HEK293 (cell line): Measurements from ENCODE around the gene SYNJ1.

Source experiments
- CTCF ChIA-PET: fragments of 350-600 bp; formaldehyde crosslinking; extraction: SDS; loops from one replicate; lab custom pipeline; 2021; ENCODE audit warnings: antibody characterized with exemption; lab: Yijun Ruan, JAX
- POLR2A ChIA-PET: fragments of 300-600 bp; formaldehyde crosslinking; extraction: SDS; loops from one replicate; lab custom pipeline; 2020; ENCODE audit warnings: antibody characterized with exemption, inconsistent platforms; lab: Yijun Ruan, JAX
- H3K27ac ChIP-seq: fragments of 200-500 bp; sonication (Bioruptor generic); 2 replicates; pipeline ENCODE4 v1.5.1; 2014; ENCODE audit warnings: low read depth, low read length, control low read depth, inconsistent platforms; ENCODE audit errors: extremely low read depth
- H3K36me3 ChIP-seq, 2 experiments: fragments of 200-500 bp in 1 of 2; sonication (Bioruptor generic) in 1 of 2; 1 replicate in 1 of 2; 2 replicates in 1 of 2; pipeline ENCODE4 v1.5.1; 2014 to 2017; ENCODE audit warnings: inconsistent platforms in 2 of 2, low read length in 2 of 2; ENCODE audit not compliant: control insufficient read depth in 2 of 2, insufficient read depth in 1 of 2
- H3K4me1 ChIP-seq: fragments of 200-500 bp; sonication (Bioruptor generic); 2 replicates; pipeline ENCODE4 v1.5.1; 2014; ENCODE audit warnings: mild to moderate bottlenecking, low read length, inconsistent platforms; ENCODE audit not compliant: control insufficient read depth, insufficient read depth
- H3K4me3 ChIP-seq: 2 replicates; pipeline ENCODE4 v1.5.1; 2011; ENCODE audit warnings: low read depth, mild to moderate bottlenecking, control low read depth, low read length, moderate library complexity
- H3K9me3 ChIP-seq: fragments of 200-500 bp; sonication (Bioruptor generic); 2 replicates; pipeline ENCODE4 v1.5.1; 2014; ENCODE audit warnings: low read depth, low read length, inconsistent platforms; ENCODE audit not compliant: control insufficient read depth, insufficient read depth
- FEZF1 ChIP-seq: fragments of 450-650 bp; formaldehyde crosslinking; IDR thresholded peaks from 2 replicates; pipeline ENCODE4 v1.5.1; 2016; ENCODE audit warnings: missing biosample characterization, missing genetic modification characterization
- IKZF3 ChIP-seq: fragments of 450-650 bp; IDR thresholded peaks from 2 replicates; pipeline ENCODE4 v1.5.0; 2018; ENCODE audit warnings: missing biosample characterization, mild to moderate bottlenecking, missing genetic modification characterization, moderate library complexity
- KLF8 ChIP-seq: fragments of 450-650 bp; formaldehyde crosslinking; IDR thresholded peaks from 2 replicates; pipeline ENCODE4 v1.5.1; 2016; ENCODE audit warnings: missing biosample characterization, missing genetic modification characterization
- OSR2 ChIP-seq: fragments of 450-650 bp; formaldehyde crosslinking; IDR thresholded peaks from 2 replicates; pipeline ENCODE4 v1.5.1; 2016; ENCODE audit warnings: missing biosample characterization, missing genetic modification characterization
- SP7 ChIP-seq: fragments of 450-650 bp; formaldehyde crosslinking; IDR thresholded peaks from 2 replicates; pipeline ENCODE4 v1.5.1; 2016; ENCODE audit warnings: missing biosample characterization, missing genetic modification characterization
- ZBTB17 ChIP-seq: fragments of 450-650 bp; formaldehyde crosslinking; IDR thresholded peaks from 2 replicates; pipeline ENCODE4 v1.5.1; 2016; ENCODE audit warnings: missing biosample characterization, missing genetic modification characterization
- ZEB2 ChIP-seq: fragments of 450-650 bp; formaldehyde crosslinking; IDR thresholded peaks from 2 replicates; pipeline ENCODE4 v1.5.1; 2016; ENCODE audit warnings: missing biosample characterization, missing genetic modification characterization
- ZNF16 ChIP-seq: fragments of 450-650 bp; formaldehyde crosslinking; IDR thresholded peaks from 2 replicates; pipeline ENCODE4 v1.5.1; 2016; ENCODE audit warnings: low read depth, missing biosample characterization, missing genetic modification characterization
- ZNF2 ChIP-seq: fragments of 450-650 bp; formaldehyde crosslinking; IDR thresholded peaks from 2 replicates; pipeline ENCODE4 v1.5.1; 2016; ENCODE audit warnings: missing biosample characterization, missing genetic modification characterization
- ZNF23 ChIP-seq: fragments of 450-650 bp; formaldehyde crosslinking; IDR thresholded peaks from 2 replicates; pipeline ENCODE4 v1.5.1; 2016; ENCODE audit warnings: missing biosample characterization, missing genetic modification characterization, borderline replicate concordance
- ZNF292 ChIP-seq: fragments of 450-650 bp; formaldehyde crosslinking; IDR thresholded peaks from 2 replicates; pipeline ENCODE4 v1.5.1; 2016; ENCODE audit warnings: low read depth, missing biosample characterization, missing genetic modification characterization, borderline replicate concordance
- ZNF324 ChIP-seq: fragments of 450-650 bp; formaldehyde crosslinking; IDR thresholded peaks from 2 replicates; pipeline ENCODE4 v1.5.1; 2016; ENCODE audit warnings: missing biosample characterization, missing genetic modification characterization
- ZNF529 ChIP-seq: fragments of 450-650 bp; formaldehyde crosslinking; IDR thresholded peaks from 2 replicates; pipeline ENCODE4 v1.5.1; 2017; ENCODE audit warnings: missing genetic modification characterization, missing biosample characterization; ENCODE audit not compliant: insufficient replicate concordance
- ZNF558 ChIP-seq: fragments of 450-650 bp; formaldehyde crosslinking; IDR thresholded peaks from 2 replicates; pipeline ENCODE4 v1.5.1; 2016; ENCODE audit warnings: missing biosample characterization, missing genetic modification characterization
- ZNF600 ChIP-seq: fragments of 450-650 bp; formaldehyde crosslinking; IDR thresholded peaks from 2 replicates; pipeline ENCODE4 v1.5.1; 2016; ENCODE audit warnings: missing biosample characterization, missing genetic modification characterization
- ZNF629 ChIP-seq: fragments of 450-650 bp; formaldehyde crosslinking; IDR thresholded peaks from 2 replicates; pipeline ENCODE4 v1.5.1; 2017; ENCODE audit warnings: missing biosample characterization, missing genetic modification characterization
- ZNF654 ChIP-seq: fragments of 450-650 bp; formaldehyde crosslinking; IDR thresholded peaks from 2 replicates; pipeline ENCODE4 v1.5.1; 2016; ENCODE audit warnings: low read depth, missing biosample characterization, missing genetic modification characterization
- ZNF843 ChIP-seq: fragments of 450-650 bp; formaldehyde crosslinking; IDR thresholded peaks from 2 replicates; pipeline ENCODE4 v1.5.1; 2016; ENCODE audit warnings: missing biosample characterization, missing genetic modification characterization
- ZXDB ChIP-seq: fragments of 450-650 bp; formaldehyde crosslinking; IDR thresholded peaks from 2 replicates; pipeline ENCODE4 v1.5.1; 2016; ENCODE audit warnings: missing biosample characterization, missing genetic modification characterization
- TF ChIP-seq, protein P1 (sequence below): fragments of 450-650 bp; formaldehyde crosslinking; IDR thresholded peaks from 2 replicates; pipeline ENCODE4 v1.5.1; 2016; ENCODE audit warnings: missing biosample characterization, missing genetic modification characterization
- TF ChIP-seq, protein P2 (sequence below): fragments of 450-650 bp; formaldehyde crosslinking; IDR thresholded peaks from 2 replicates; pipeline ENCODE4 v1.5.1; 2016; ENCODE audit warnings: missing biosample characterization, missing genetic modification characterization, borderline replicate concordance
- TF ChIP-seq, protein P3 (sequence below): fragments of 450-650 bp; formaldehyde crosslinking; IDR thresholded peaks from 2 replicates; pipeline ENCODE4 v1.5.1; 2017; ENCODE audit warnings: missing biosample characterization, missing genetic modification characterization
- TF ChIP-seq, protein P4 (sequence below): fragments of 450-650 bp; formaldehyde crosslinking; IDR thresholded peaks from 2 replicates; pipeline ENCODE4 v1.5.1; 2017; ENCODE audit warnings: missing biosample characterization, missing genetic modification characterization

Gene SYNJ1

DNA sequence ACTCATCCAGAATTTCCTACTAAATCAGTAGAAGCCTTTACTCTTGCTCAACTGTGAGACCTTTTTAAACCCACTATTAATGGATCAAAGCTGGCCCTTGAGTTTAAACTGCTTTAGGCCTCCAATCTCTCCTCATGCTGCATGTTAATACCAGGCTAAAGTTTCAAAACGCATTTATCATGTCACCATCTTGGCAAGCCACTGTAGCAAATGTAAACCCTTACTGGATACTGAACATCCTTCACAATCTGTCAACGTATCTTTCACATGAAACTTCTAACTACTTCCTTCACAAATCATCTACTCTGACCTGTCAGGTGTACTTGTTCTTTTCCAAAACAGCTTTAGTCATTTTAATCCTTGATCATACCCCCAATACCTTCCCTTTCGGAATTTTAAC lies 40.7 kb upstream of the SYNJ1 start:
- Histone ChIP-seq H3K27ac (no peak overlapping the region), H3K36me3 (peaks cover 41 to 59% of the 10 kb centered on the region in 2 experiments), H3K9me3 (no peaks in the 10 kb centered on the region), H3K4me1 (peaks cover 8% of the 10 kb centered on the region), H3K4me3 (no peak overlapping the region)
- ChIA-PET POLR2A (no interaction called here), CTCF (no interaction called here)
- TF ChIP-seq ZNF529 = peak; percentile 44
- TF ChIP-seq ZEB2 (tag by site-specific recombination) = 0 out of 2 replicates have a peak, but pooled peaks have one; percentile 42
- TF ChIP-seq, protein P1, sequence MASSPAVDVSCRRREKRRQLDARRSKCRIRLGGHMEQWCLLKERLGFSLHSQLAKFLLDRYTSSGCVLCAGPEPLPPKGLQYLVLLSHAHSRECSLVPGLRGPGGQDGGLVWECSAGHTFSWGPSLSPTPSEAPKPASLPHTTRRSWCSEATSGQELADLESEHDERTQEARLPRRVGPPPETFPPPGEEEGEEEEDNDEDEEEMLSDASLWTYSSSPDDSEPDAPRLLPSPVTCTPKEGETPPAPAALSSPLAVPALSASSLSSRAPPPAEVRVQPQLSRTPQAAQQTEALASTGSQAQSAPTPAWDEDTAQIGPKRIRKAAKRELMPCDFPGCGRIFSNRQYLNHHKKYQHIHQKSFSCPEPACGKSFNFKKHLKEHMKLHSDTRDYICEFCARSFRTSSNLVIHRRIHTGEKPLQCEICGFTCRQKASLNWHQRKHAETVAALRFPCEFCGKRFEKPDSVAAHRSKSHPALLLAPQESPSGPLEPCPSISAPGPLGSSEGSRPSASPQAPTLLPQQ (tag by site-specific recombination) = 0 out of 2 replicates have a peak, but pooled peaks have one; percentile 40
- TF ChIP-seq OSR2 (tag by site-specific recombination) = peak; percentile 94
- peak; percentile 56 for TF ChIP-seq FEZF1
- TF ChIP-seq ZNF16 (tag by site-specific recombination) = no peak
- TF ChIP-seq, protein P2, sequence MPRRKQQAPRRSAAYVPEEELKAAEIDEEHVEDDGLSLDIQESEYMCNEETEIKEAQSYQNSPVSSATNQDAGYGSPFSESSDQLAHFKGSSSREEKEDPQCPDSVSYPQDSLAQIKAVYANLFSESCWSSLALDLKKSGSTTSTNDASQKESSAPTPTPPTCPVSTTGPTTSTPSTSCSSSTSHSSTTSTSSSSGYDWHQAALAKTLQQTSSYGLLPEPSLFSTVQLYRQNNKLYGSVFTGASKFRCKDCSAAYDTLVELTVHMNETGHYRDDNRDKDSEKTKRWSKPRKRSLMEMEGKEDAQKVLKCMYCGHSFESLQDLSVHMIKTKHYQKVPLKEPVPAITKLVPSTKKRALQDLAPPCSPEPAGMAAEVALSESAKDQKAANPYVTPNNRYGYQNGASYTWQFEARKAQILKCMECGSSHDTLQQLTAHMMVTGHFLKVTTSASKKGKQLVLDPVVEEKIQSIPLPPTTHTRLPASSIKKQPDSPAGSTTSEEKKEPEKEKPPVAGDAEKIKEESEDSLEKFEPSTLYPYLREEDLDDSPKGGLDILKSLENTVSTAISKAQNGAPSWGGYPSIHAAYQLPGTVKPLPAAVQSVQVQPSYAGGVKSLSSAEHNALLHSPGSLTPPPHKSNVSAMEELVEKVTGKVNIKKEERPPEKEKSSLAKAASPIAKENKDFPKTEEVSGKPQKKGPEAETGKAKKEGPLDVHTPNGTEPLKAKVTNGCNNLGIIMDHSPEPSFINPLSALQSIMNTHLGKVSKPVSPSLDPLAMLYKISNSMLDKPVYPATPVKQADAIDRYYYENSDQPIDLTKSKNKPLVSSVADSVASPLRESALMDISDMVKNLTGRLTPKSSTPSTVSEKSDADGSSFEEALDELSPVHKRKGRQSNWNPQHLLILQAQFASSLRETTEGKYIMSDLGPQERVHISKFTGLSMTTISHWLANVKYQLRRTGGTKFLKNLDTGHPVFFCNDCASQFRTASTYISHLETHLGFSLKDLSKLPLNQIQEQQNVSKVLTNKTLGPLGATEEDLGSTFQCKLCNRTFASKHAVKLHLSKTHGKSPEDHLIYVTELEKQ = 0 out of 2 replicates have a peak, but pooled peaks have one; percentile 36
- no peak for TF ChIP-seq ZNF23 (tag by site-specific recombination)
- no peak for TF ChIP-seq ZNF654
- TF ChIP-seq ZNF324 = 0 out of 2 replicates have a peak, but pooled peaks have one; percentile 24
- TF ChIP-seq ZBTB17 = peak; percentile 53
- TF ChIP-seq, protein P3, sequence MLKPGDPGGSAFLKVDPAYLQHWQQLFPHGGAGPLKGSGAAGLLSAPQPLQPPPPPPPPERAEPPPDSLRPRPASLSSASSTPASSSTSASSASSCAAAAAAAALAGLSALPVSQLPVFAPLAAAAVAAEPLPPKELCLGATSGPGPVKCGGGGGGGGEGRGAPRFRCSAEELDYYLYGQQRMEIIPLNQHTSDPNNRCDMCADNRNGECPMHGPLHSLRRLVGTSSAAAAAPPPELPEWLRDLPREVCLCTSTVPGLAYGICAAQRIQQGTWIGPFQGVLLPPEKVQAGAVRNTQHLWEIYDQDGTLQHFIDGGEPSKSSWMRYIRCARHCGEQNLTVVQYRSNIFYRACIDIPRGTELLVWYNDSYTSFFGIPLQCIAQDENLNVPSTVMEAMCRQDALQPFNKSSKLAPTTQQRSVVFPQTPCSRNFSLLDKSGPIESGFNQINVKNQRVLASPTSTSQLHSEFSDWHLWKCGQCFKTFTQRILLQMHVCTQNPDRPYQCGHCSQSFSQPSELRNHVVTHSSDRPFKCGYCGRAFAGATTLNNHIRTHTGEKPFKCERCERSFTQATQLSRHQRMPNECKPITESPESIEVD = peak; percentile 68
- TF ChIP-seq, protein P4, sequence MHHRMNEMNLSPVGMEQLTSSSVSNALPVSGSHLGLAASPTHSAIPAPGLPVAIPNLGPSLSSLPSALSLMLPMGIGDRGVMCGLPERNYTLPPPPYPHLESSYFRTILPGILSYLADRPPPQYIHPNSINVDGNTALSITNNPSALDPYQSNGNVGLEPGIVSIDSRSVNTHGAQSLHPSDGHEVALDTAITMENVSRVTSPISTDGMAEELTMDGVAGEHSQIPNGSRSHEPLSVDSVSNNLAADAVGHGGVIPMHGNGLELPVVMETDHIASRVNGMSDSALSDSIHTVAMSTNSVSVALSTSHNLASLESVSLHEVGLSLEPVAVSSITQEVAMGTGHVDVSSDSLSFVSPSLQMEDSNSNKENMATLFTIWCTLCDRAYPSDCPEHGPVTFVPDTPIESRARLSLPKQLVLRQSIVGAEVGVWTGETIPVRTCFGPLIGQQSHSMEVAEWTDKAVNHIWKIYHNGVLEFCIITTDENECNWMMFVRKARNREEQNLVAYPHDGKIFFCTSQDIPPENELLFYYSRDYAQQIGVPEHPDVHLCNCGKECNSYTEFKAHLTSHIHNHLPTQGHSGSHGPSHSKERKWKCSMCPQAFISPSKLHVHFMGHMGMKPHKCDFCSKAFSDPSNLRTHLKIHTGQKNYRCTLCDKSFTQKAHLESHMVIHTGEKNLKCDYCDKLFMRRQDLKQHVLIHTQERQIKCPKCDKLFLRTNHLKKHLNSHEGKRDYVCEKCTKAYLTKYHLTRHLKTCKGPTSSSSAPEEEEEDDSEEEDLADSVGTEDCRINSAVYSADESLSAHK (tag by site-specific recombination) = peak; percentile 45; the same call in 1 of the 2 replicates
- TF ChIP-seq KLF8 = peak; percentile 32; the same call in 1 of the 2 replicates
- peak; percentile 100 for TF ChIP-seq SP7
- 0 out of 2 replicates have a peak, but pooled peaks have one; percentile 7 for TF ChIP-seq IKZF3 (tag by site-specific recombination)
- TF ChIP-seq ZNF600 (tag by site-specific recombination) = 0 out of 2 replicates have a peak, but pooled peaks have one; percentile 32
- TF ChIP-seq ZNF292 = 0 out of 2 replicates have a peak, but pooled peaks have one; percentile 3
- peak; percentile 26; the same call in 1 of the 2 replicates for TF ChIP-seq ZNF629 (tag by site-specific recombination)
- no peak for TF ChIP-seq ZNF2 (tag by site-specific recombination)
- peak; percentile 67 for TF ChIP-seq ZXDB
- no peak; the same call in 1 of the 2 replicates for TF ChIP-seq ZNF843 (tag by site-specific recombination)
- TF ChIP-seq ZNF558 = 0 out of 2 replicates have a peak, but pooled peaks have one; percentile 39
